KOPT-K1 (cell line): ENCODE measurements around the gene ENTREP3.

Source experiments
- H3K27ac ChIP-seq: fragments of 200-600 bp; sonication (generic); 2 replicates; pipeline ENCODE4 v1.5.1; 2016; ENCODE audit warnings: antibody characterized with exemption, mild to moderate bottlenecking, low read depth, low read length; ENCODE audit not compliant: poor library complexity, severe bottlenecking
- H3K36me3 ChIP-seq: fragments of 200-600 bp; sonication (generic); 2 replicates; pipeline ENCODE4 v1.5.1; 2017; ENCODE audit warnings: antibody characterized with exemption, mild to moderate bottlenecking, low read length, moderate library complexity; ENCODE audit not compliant: insufficient read depth
- H3K9me3 ChIP-seq: fragments of 200-600 bp; sonication (generic); 2 replicates; pipeline ENCODE4 v1.5.1; 2017; ENCODE audit warnings: antibody characterized with exemption, low read length, mild to moderate bottlenecking; ENCODE audit not compliant: insufficient read depth, poor library complexity, severe bottlenecking

ENTREP3 gene

GRCh38 chr1:155285631-155286044 lies 30.4 kb upstream of the ENTREP3 start:
- Histone ChIP-seq H3K27ac (no peak overlapping the region), H3K9me3 (no peaks in the 10 kb centered on the region), H3K36me3 (no peaks in the 10 kb centered on the region)

GRCh38 chr1:155285063-155285462 lies 29.8 kb upstream of the ENTREP3 start:
- Histone ChIP-seq H3K36me3 (no peaks in the 10 kb centered on the region), H3K27ac (no peak overlapping the region), H3K9me3 (no peaks in the 10 kb centered on the region)

GRCh38 chr1:155284476-155284875 lies 29.2 kb upstream of the ENTREP3 start:
- Histone ChIP-seq H3K36me3 (no peaks in the 10 kb centered on the region), H3K27ac (no peak overlapping the region), H3K9me3 (no peaks in the 10 kb centered on the region)

- no peaks in the 10 kb centered on the region for H3K9me3 ChIP-seq
- H3K36me3 ChIP-seq, result no peaks in the 10 kb centered on the region
- no peak overlapping the region for H3K27ac ChIP-seq
These were observed 27.3 kb upstream of the ENTREP3 start for GRCh38 chr1:155282488-155283091.

- Histone ChIP-seq H3K27ac (no peak overlapping the region), H3K36me3 (no peaks in the 10 kb centered on the region), H3K9me3 (no peaks in the 10 kb centered on the region)
These were observed 24.0 kb upstream of the ENTREP3 start for GRCh38 chr1:155279268-155279667.

GRCh38 chr1:155278689-155279160 lies 23.4 kb upstream of the ENTREP3 start:
- Histone ChIP-seq H3K36me3 (no peaks in the 10 kb centered on the region), H3K9me3 (no peaks in the 10 kb centered on the region), H3K27ac (no peak overlapping the region)

GRCh38 chr1:155277902-155278688 lies 22.8 kb upstream of the ENTREP3 start:
- Histone ChIP-seq H3K27ac (peak overlapping the region; percentile 21), H3K36me3 (no peaks in the 10 kb centered on the region), H3K9me3 (no peaks in the 10 kb centered on the region)

GRCh38 chr1:155277070-155277901 lies 22.0 kb upstream of the ENTREP3 start, which contains the start of gene HCN3:
HCN3 (plus strand) TSS chr1:155277463; CDS start chr1:155277591, 128 bp downstream.
- peak within 1 kb of the TSS; percentile 21 for H3K27ac ChIP-seq
- H3K36me3 ChIP-seq, result no peaks in the 10 kb centered on the region
- H3K9me3 ChIP-seq, result no peaks in the 10 kb centered on the region

GRCh38 chr1:155273343-155274245 lies 18.3 kb upstream of the ENTREP3 start, which contains the start of gene CLK2:
CLK2 (minus strand) TSS chr1:155273504; CDS start chr1:155270977, 2,527 bp downstream.
- Histone ChIP-seq H3K36me3 (peaks cover 34% of the 10 kb centered on the region), H3K9me3 (no peaks in the 10 kb centered on the region), H3K27ac (peak within 1 kb of the TSS; percentile 78)

- peaks cover 43% of the 10 kb centered on the region for H3K36me3 ChIP-seq
- H3K27ac ChIP-seq, result peak overlapping the region; percentile 78
- no peaks in the 10 kb centered on the region for H3K9me3 ChIP-seq
These were observed 17.4 kb upstream of the ENTREP3 start for GRCh38 chr1:155272466-155273342.

- Histone ChIP-seq H3K27ac (no peak overlapping the region), H3K36me3 (peaks cover 77% of the 10 kb centered on the region), H3K9me3 (no peaks in the 10 kb centered on the region)
These were observed 14.1 kb upstream of the ENTREP3 start for GRCh38 chr1:155269381-155269780.

GRCh38 chr1:155268630-155269029 lies 13.3 kb upstream of the ENTREP3 start:
- no peak overlapping the region for H3K27ac ChIP-seq
- no peaks in the 10 kb centered on the region for H3K9me3 ChIP-seq
- peaks cover 84% of the 10 kb centered on the region for H3K36me3 ChIP-seq

- Histone ChIP-seq H3K27ac (no peak overlapping the region), H3K36me3 (peaks cover 97% of the 10 kb centered on the region), H3K9me3 (no peaks in the 10 kb centered on the region)
These were observed 12.1 kb upstream of the ENTREP3 start for GRCh38 chr1:155267373-155267772.
